ENCODE measurements around the gene NANP. TPM values are rescaled to one million over a fixed set of nuclear protein-coding genes. Genes with fewer than 3 reads are reported as not detected.
"Not testable (repeated sequence)": the region's sequence is repeated elsewhere in the genome, so short reads cannot be mapped to it uniquely, and the experiment has no call there.

Gene NANP
- polyA plus RNA-seq, 2 of the 4 experiments (the other 2 are of a cell fraction): 11.2 to 11.4 TPM

DNA sequence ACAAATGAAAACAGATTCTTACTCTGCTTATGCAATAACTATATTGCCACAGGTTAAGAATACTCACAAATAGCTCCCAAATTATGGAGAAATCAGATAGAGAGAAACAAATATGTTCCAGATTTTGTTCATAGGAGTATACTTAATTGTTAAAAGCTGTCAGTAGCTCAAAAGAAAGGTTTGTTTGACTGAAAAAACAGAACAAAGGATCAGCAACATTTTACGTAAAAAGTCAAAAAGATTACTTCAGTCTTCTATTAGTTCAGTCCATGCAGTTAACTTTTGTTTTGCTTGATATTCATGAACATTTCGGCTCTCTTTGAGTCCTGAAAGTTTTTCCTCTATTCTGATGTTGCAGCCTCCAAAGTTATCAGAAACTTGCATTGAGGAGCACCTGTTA lies 13.4 kb upstream of the NANP start:
- WGBS (ENCODE audit: missing lambda C conversion rate): 88% methylated on average over 2 of the region's 2 CpGs
- H3K4me1 ChIP-seq: no peaks in the 10 kb centered on the region
- H3K4me2 ChIP-seq: no peak overlapping the region
- ChIA-PET POLR2A (no interaction called here), CTCF (interaction anchor here (0.6 kb wide), 1 partner anchor 31 kb away, joined by 4 read pairs; no protein-coding TSS in a partner anchor)
- H3K4me3 ChIP-seq: no peak overlapping the region
- ATAC-seq (no peak), DNase-seq (ENCODE audit: low read depth in 1 of 2, low spot score in 1 of 2) (no peak), FAIRE-seq (no peak)
- H3K9me3 ChIP-seq: no peaks in the 10 kb centered on the region
- TF ChIP-seq EHMT2 (IDR thresholded peaks at IDR 0.05; ENCODE audit: low read depth): no peak
- no peak for TF ChIP-seq PHF8 (IDR thresholded peaks at IDR 0.05; ENCODE audit: borderline replicate concordance, low read depth)
- TF ChIP-seq GATA3 (IDR thresholded peaks at IDR 0.05; ENCODE audit: borderline replicate concordance): no peak
- TF ChIP-seq ESRRA (IDR thresholded peaks at IDR 0.05; ENCODE audit: borderline replicate concordance, low read length): no peak
- no peak for TF ChIP-seq KDM1A (IDR thresholded peaks at IDR 0.05; ENCODE audit: low read depth)
- TF ChIP-seq HOXB13 (CRISPR knock-in tag; IDR thresholded peaks at IDR 0.05; ENCODE audit: low read depth): no peak
- TF ChIP-seq TFCP2L1 (CRISPR knock-in tag; IDR thresholded peaks at IDR 0.05): no peak
- no peak for TF ChIP-seq POLR2A (IDR thresholded peaks at IDR 0.05; ENCODE audit: low read length)
- TF ChIP-seq SREBF2 (IDR thresholded peaks at IDR 0.05): no peak
- no peak for TF ChIP-seq NFE2L2 (conservative IDR thresholded peaks at IDR 0.05; ENCODE audit: low read length)
- TF ChIP-seq, protein P1, sequence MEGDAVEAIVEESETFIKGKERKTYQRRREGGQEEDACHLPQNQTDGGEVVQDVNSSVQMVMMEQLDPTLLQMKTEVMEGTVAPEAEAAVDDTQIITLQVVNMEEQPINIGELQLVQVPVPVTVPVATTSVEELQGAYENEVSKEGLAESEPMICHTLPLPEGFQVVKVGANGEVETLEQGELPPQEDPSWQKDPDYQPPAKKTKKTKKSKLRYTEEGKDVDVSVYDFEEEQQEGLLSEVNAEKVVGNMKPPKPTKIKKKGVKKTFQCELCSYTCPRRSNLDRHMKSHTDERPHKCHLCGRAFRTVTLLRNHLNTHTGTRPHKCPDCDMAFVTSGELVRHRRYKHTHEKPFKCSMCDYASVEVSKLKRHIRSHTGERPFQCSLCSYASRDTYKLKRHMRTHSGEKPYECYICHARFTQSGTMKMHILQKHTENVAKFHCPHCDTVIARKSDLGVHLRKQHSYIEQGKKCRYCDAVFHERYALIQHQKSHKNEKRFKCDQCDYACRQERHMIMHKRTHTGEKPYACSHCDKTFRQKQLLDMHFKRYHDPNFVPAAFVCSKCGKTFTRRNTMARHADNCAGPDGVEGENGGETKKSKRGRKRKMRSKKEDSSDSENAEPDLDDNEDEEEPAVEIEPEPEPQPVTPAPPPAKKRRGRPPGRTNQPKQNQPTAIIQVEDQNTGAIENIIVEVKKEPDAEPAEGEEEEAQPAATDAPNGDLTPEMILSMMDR (IDR thresholded peaks at IDR 0.05): no peak
- TF ChIP-seq CHD2 (IDR thresholded peaks at IDR 0.05; ENCODE audit: low read length, partially characterized antibody): no peak
- TF ChIP-seq, protein P2, sequence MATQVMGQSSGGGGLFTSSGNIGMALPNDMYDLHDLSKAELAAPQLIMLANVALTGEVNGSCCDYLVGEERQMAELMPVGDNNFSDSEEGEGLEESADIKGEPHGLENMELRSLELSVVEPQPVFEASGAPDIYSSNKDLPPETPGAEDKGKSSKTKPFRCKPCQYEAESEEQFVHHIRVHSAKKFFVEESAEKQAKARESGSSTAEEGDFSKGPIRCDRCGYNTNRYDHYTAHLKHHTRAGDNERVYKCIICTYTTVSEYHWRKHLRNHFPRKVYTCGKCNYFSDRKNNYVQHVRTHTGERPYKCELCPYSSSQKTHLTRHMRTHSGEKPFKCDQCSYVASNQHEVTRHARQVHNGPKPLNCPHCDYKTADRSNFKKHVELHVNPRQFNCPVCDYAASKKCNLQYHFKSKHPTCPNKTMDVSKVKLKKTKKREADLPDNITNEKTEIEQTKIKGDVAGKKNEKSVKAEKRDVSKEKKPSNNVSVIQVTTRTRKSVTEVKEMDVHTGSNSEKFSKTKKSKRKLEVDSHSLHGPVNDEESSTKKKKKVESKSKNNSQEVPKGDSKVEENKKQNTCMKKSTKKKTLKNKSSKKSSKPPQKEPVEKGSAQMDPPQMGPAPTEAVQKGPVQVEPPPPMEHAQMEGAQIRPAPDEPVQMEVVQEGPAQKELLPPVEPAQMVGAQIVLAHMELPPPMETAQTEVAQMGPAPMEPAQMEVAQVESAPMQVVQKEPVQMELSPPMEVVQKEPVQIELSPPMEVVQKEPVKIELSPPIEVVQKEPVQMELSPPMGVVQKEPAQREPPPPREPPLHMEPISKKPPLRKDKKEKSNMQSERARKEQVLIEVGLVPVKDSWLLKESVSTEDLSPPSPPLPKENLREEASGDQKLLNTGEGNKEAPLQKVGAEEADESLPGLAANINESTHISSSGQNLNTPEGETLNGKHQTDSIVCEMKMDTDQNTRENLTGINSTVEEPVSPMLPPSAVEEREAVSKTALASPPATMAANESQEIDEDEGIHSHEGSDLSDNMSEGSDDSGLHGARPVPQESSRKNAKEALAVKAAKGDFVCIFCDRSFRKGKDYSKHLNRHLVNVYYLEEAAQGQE (IDR thresholded peaks at IDR 0.05): no peak
- TF ChIP-seq HEYL (CRISPR knock-in tag; IDR thresholded peaks at IDR 0.05): no peak
- no peak for TF ChIP-seq RARB (CRISPR knock-in tag; IDR thresholded peaks at IDR 0.05)
- no peak for TF ChIP-seq RFX5 (IDR thresholded peaks at IDR 0.05)
- no peak overlapping the region for H3K27ac ChIP-seq

DNA sequence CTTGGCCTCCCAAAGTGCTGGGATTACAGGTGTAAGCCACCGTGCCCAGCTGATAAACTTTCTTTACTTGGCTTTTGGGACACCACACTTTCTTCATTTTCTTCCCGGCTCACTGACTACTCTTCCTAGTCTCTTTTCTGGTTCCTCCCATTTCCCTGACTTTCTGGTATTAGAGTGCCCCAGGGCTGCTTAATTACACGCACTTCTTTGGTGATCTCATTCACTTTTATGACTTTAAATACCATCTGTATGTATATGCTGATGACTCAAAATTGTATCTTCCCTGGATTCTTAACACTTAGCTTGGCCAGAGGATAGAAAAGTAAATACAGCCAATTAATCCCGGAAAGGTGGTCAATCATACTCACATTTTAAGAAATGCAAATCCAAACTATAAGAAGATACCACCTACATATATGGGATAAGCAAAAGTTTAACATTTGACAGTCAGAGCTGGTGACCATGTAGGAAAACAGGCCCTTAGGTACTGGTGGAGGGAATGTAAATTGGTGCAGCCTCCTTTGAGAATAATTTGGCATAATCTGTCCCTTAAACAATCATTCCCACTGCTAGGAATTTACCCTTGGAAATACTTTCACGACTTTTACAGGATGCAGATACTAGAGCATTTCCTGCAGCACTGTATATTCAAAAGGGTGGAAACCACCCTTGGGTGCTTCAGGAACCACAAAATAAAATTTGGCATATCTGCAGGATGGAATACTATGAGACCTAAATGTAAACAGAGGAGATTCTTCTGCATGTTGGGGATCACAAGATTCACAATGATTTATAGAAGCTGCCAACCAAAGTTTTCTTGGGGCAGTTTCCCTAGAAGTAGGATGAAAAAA lies 9.4 kb upstream of the NANP start:
- Histone ChIP-seq H3K27ac (no peak overlapping the region), H3K9me3 (no peaks in the 10 kb centered on the region), H3K4me2 (no peak overlapping the region), H3K4me1 (no peaks in the 10 kb centered on the region), H3K4me3 (no peak overlapping the region)
- whole genome bisulfite sequencing (ENCODE audit: missing lambda C conversion rate): 69% methylated on average over 5 of the region's 5 CpGs
- ATAC-seq: no peak
- no peak for FAIRE-seq
- TF ChIP-seq HEYL (CRISPR knock-in tag; IDR thresholded peaks at IDR 0.05) (no peak), ZSCAN20 (CRISPR knock-in tag; IDR thresholded peaks at IDR 0.05) (no peak), CEBPB (IDR thresholded peaks at IDR 0.05) (no peak), BHLHE40 (IDR thresholded peaks at IDR 0.05; ENCODE audit: low read depth, low read length) (no peak), POLR2A (IDR thresholded peaks at IDR 0.05; ENCODE audit: low read length) (no peak), POLR2AphosphoS2 (conservative IDR thresholded peaks at IDR 0.05; ENCODE audit: low read length) (no peak), EP300 (IDR thresholded peaks at IDR 0.05) (no peak), FOSB (CRISPR knock-in tag; IDR thresholded peaks at IDR 0.05) (no peak), HOXA7 (CRISPR knock-in tag; IDR thresholded peaks at IDR 0.05) (no peak), SREBF2 (IDR thresholded peaks at IDR 0.05) (no peak)
- TF ChIP-seq, protein P3, sequence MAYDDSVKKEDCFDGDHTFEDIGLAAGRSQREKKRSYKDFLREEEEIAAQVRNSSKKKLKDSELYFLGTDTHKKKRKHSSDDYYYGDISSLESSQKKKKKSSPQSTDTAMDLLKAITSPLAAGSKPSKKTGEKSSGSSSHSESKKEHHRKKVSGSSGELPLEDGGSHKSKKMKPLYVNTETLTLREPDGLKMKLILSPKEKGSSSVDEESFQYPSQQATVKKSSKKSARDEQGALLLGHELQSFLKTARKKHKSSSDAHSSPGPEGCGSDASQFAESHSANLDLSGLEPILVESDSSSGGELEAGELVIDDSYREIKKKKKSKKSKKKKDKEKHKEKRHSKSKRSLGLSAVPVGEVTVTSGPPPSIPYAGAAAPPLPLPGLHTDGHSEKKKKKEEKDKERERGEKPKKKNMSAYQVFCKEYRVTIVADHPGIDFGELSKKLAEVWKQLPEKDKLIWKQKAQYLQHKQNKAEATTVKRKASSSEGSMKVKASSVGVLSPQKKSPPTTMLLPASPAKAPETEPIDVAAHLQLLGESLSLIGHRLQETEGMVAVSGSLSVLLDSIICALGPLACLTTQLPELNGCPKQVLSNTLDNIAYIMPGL (CRISPR knock-in tag; IDR thresholded peaks at IDR 0.05; ENCODE audit: borderline replicate concordance): no peak
- TF ChIP-seq, protein P4, sequence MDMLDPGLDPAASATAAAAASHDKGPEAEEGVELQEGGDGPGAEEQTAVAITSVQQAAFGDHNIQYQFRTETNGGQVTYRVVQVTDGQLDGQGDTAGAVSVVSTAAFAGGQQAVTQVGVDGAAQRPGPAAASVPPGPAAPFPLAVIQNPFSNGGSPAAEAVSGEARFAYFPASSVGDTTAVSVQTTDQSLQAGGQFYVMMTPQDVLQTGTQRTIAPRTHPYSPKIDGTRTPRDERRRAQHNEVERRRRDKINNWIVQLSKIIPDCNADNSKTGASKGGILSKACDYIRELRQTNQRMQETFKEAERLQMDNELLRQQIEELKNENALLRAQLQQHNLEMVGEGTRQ (IDR thresholded peaks at IDR 0.05): no peak
- TF ChIP-seq, protein P5, sequence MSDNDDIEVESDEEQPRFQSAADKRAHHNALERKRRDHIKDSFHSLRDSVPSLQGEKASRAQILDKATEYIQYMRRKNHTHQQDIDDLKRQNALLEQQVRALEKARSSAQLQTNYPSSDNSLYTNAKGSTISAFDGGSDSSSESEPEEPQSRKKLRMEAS (IDR thresholded peaks at IDR 0.05): no peak
- DNase-seq (ENCODE audit: low read depth in 1 of 2, low spot score in 1 of 2): no peak
- ChIA-PET POLR2A (no interaction called here), CTCF (no interaction called here)

DNA sequence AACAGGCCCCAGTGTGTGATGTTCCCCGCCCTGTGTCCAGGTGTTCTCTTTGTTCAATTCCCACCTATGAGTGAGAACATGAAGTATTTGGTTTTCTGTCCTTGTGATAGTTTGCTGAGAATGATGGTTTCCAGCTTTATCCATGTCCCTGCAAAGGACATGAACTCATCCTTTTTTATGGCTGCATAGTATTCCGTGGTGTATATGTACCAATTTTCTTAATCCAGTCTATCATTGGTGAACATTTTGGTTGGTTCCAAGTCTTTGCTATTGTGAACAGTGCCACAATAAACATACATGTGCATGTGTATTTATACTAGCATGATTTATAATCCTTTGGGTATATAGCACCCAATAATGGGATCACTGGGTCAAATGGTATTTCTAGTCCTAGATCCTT lies 6.8 kb upstream of the NANP start:
- POLR2A ChIA-PET; H3K4me1 ChIP-seq; H3K4me3 ChIP-seq; CTCF ChIA-PET; DNase-seq (ENCODE audit: low read depth in 1 of 2, low spot score in 1 of 2); FAIRE-seq; ATAC-seq; H3K9me3 ChIP-seq; H3K4me2 ChIP-seq; H3K27ac ChIP-seq: not testable (repeated sequence)
- WGBS (ENCODE audit: missing lambda C conversion rate): 95% methylated on average over 2 of the region's 2 CpGs
